T-helper 2 cell treated with Interferon-gamma antibody and Interleukin-4, amounts not matched to agents 5 μg/mL and 100 μg/mL, for 36 hours (primary cell): ENCODE results near the gene VSNL1.

Experiments
- DNase-seq: peaks from one replicate; pipeline ENCODE4 v3.0.0; 2021; ENCODE audit warnings: low spot score
- H3K27ac Mint-ChIP-seq: one replicate; pipeline ENCODE4 v1.8.0; 2021; ENCODE audit warnings: mild to moderate bottlenecking, mixed read lengths
- H3K27me3 Mint-ChIP-seq: one replicate; pipeline ENCODE4 v1.8.0; 2021; ENCODE audit warnings: low read depth, mixed read lengths
- H3K36me3 Mint-ChIP-seq: one replicate; pipeline ENCODE4 v1.8.0; 2021; ENCODE audit warnings: low read depth, mixed read lengths
- H3K4me1 Mint-ChIP-seq: one replicate; pipeline ENCODE4 v1.8.0; 2021; ENCODE audit warnings: low read depth, mixed read lengths
- H3K4me3 Mint-ChIP-seq: one replicate; pipeline ENCODE4 v1.8.0; 2022; ENCODE audit warnings: mild to moderate bottlenecking, moderate library complexity, mixed read lengths
- H3K9me3 Mint-ChIP-seq: one replicate; pipeline ENCODE4 v1.8.0; 2021; ENCODE audit warnings: mixed read lengths

VSNL1 gene

GRCh38 chr2:17644997-17645720 lies 104.7 kb downstream of the VSNL1 start:
- no peak overlapping the region for H3K27ac Mint-ChIP-seq

GRCh38 chr2:17646081-17646554 lies 105.6 kb downstream of the VSNL1 start:
- Mint-ChIP-seq H3K4me1 (no peaks in the 10 kb centered on the region), H3K4me3 (no peak overlapping the region), H3K27me3 (no peaks in the 10 kb centered on the region), H3K27ac (no peak overlapping the region), H3K36me3 (no peaks in the 10 kb centered on the region), H3K9me3 (no peaks in the 10 kb centered on the region)
- peak; percentile 30 for DNase-seq

More at GRCh38 chr2:17644997-17645720, 104.7 kb downstream of the VSNL1 start:
- Mint-ChIP-seq H3K9me3 (no peaks in the 10 kb centered on the region), H3K4me3 (no peak overlapping the region), H3K27me3 (peaks cover 3% of the 10 kb centered on the region), H3K36me3 (no peaks in the 10 kb centered on the region), H3K4me1 (no peaks in the 10 kb centered on the region)
- no peak for DNase-seq

DNA sequence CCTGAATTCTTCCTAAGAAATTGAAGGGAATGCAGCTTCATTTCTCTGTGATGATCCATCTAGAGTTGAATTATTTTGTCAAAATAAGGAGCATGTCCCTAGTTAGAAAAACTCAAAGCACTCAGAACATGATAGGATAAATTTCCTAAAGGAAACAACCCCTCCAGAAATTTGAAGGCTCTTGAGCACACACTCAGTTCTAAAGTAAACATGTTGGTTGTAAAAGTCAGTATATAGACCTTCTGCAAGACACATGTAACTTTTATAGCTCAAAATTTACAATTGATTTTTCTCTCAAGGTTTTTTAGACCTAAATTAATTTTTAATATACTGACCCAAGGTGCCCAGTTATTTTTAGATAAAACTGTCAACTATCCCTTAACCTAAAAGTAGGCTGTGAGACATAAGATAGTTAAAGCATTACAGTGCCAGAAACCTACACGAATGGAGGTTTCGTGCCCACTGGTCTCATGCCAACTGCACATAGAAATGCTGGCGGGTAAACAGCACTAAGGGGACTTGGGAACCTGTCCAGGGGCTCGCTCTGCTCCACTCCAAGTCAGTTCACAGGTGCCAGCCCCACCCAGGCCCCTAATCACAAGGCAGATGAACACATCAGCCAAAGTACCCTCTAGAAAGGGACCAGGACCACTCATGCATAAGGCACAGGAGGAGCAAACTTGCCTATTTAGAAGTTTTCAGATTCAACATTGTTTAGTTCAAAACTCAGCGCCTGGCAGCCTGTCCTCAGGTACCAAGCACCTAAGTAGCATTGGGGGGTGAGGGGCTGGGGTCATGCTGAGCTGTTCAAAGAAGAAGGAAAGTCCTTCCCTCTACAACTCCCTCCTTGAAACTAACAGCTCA lies 106.6 kb downstream of the VSNL1 start:
- DNase-seq, result no peak
- H3K27ac Mint-ChIP-seq, result no peak overlapping the region
- no peaks in the 10 kb centered on the region for H3K4me1 Mint-ChIP-seq
- no peaks in the 10 kb centered on the region for H3K9me3 Mint-ChIP-seq
- no peaks in the 10 kb centered on the region for H3K36me3 Mint-ChIP-seq
- H3K27me3 Mint-ChIP-seq, result no peaks in the 10 kb centered on the region
- H3K4me3 Mint-ChIP-seq, result no peak overlapping the region

DNA sequence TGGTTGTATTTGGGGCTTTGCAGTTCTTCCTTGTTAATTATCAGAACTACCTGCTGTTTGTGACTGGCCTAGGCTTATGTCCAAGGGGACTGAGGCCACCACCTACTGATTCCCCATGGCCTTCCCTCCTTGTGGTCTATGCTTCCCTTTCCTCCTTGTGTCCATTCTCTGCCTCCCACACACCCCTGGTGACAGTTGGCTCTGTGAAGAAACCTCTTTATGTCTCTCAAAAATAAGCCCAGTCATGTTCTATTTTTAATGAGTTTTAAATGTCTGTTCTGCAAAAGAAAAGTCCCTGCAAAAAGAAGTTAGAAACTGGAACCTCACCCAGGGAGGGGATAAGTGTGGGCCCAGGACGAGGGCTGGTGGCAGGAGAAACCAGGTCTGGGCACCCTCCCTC lies 108.1 kb downstream of the VSNL1 start:
- Mint-ChIP-seq H3K9me3 (no peaks in the 10 kb centered on the region), H3K27me3 (no peaks in the 10 kb centered on the region), H3K36me3 (no peaks in the 10 kb centered on the region), H3K4me3 (no peak overlapping the region), H3K4me1 (no peaks in the 10 kb centered on the region), H3K27ac (no peak overlapping the region)
- no peak for DNase-seq

GRCh38 chr2:17649026-17649425 lies 108.5 kb downstream of the VSNL1 start:
- DNase-seq, result no peak
- no peaks in the 10 kb centered on the region for H3K4me1 Mint-ChIP-seq
- H3K4me3 Mint-ChIP-seq, result no peak overlapping the region
- no peak overlapping the region for H3K27ac Mint-ChIP-seq
- H3K36me3 Mint-ChIP-seq, result no peaks in the 10 kb centered on the region
- H3K27me3 Mint-ChIP-seq, result no peaks in the 10 kb centered on the region
- H3K9me3 Mint-ChIP-seq, result no peaks in the 10 kb centered on the region

- Mint-ChIP-seq H3K4me3 (no peak overlapping the region), H3K27me3 (no peaks in the 10 kb centered on the region), H3K36me3 (no peaks in the 10 kb centered on the region), H3K4me1 (no peaks in the 10 kb centered on the region), H3K27ac (no peak overlapping the region), H3K9me3 (no peaks in the 10 kb centered on the region)
- no peak for DNase-seq
Measured at GRCh38 chr2:17652681-17653394, 112.3 kb downstream of the VSNL1 start.

DNA sequence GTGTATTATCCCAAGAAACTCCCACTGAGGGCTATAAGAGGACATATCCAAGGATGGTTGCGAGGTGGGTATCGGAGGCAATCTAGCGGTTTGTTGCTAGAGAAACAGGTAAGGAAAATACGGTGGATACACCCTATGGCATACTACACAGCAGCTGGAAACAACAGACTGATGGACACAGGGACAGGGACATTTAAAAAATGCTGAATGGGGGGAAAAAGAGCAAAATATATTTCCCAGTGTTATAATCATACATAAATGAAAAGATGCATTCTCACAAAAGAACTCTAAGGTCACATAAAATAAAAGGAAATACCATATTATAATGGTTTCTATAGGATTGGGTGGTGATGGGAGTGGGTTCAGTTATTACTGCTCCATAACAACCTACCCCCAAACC lies 117.3 kb downstream of the VSNL1 start:
- Mint-ChIP-seq H3K4me3 (no peak overlapping the region), H3K27ac (no peak overlapping the region), H3K9me3 (no peaks in the 10 kb centered on the region), H3K27me3 (no peaks in the 10 kb centered on the region), H3K36me3 (peaks cover 7% of the 10 kb centered on the region), H3K4me1 (peaks cover 13% of the 10 kb centered on the region)
- no peak for DNase-seq

- H3K27me3 Mint-ChIP-seq, result no peaks in the 10 kb centered on the region
- H3K36me3 Mint-ChIP-seq, result peaks cover 10% of the 10 kb centered on the region
- peaks cover 13% of the 10 kb centered on the region for H3K4me1 Mint-ChIP-seq
- DNase-seq, result peak; percentile 38
- H3K27ac Mint-ChIP-seq, result no peak overlapping the region
- H3K4me3 Mint-ChIP-seq, result no peak overlapping the region
- H3K9me3 Mint-ChIP-seq, result no peaks in the 10 kb centered on the region
Measured at GRCh38 chr2:17658251-17658843, 117.9 kb downstream of the VSNL1 start.

DNA sequence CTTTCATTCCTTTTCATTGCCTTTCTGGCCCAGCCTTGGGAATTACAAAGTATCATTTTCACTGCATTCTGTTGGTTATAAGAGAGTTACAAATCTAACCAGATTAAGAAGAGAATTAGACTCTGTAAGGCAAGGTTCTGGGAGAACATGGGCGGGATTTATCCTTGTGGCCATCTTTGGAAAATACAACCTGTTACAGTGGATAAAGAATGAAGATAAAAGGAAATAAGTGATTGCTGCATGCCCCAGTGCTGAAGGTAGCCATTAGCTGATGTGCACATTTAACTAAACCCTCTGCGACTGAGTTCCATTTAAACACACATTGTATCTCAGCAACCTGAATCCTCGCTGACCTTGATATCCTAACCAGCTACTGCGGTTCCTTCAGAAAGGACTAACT lies 119.7 kb downstream of the VSNL1 start:
- H3K4me3 Mint-ChIP-seq, result no peak overlapping the region
- H3K36me3 Mint-ChIP-seq, result peaks cover 13% of the 10 kb centered on the region
- H3K9me3 Mint-ChIP-seq, result no peaks in the 10 kb centered on the region
- H3K27me3 Mint-ChIP-seq, result no peaks in the 10 kb centered on the region
- H3K27ac Mint-ChIP-seq, result no peak overlapping the region
- DNase-seq, result no peak
- peaks cover 13% of the 10 kb centered on the region for H3K4me1 Mint-ChIP-seq

DNA sequence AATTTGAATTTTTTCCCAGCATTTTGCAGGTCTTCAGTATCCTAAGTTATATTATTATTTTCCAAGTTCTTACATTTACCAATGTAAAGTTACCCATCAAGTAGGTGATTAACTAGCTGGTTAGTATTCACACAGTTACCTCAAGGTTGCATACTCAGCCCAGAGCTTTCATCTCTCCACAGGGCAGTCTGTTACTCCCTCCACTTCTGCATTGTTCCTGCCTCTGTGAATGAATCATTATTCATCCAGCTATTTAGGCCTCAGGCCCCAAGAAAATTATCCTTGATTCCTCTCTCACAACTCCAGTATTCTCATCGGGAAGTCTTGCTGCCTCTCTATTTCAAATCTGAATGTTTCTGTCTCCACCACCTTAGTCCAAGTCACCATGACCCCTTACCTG lies 121.0 kb downstream of the VSNL1 start:
- no peak overlapping the region for H3K27ac Mint-ChIP-seq
- H3K4me1 Mint-ChIP-seq, result peaks cover 13% of the 10 kb centered on the region
- DNase-seq, result no peak
- no peaks in the 10 kb centered on the region for H3K27me3 Mint-ChIP-seq
- H3K9me3 Mint-ChIP-seq, result no peaks in the 10 kb centered on the region
- no peak overlapping the region for H3K4me3 Mint-ChIP-seq
- peaks cover 19% of the 10 kb centered on the region for H3K36me3 Mint-ChIP-seq

DNA sequence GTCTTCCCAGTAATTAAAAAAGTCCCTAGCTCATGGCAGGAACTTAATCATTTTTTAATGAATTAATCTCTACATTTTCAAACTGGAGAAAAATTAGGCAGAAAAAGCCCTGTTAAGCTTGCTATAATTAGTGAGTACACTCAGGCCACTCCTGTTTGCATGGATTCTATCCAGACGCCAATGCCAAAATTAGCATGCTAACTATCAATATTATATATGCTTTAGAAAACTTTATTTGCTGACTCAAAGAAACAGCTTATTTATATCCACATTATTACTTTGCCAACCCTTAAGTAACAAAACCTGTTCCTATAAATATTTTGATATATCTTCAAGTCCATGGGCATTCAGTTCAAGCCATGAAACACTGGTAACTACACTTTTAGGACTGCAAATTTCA lies 122.2 kb downstream of the VSNL1 start:
- no peaks in the 10 kb centered on the region for H3K9me3 Mint-ChIP-seq
- no peak overlapping the region for H3K4me3 Mint-ChIP-seq
- peaks cover 20% of the 10 kb centered on the region for H3K36me3 Mint-ChIP-seq
- no peaks in the 10 kb centered on the region for H3K27me3 Mint-ChIP-seq
- DNase-seq, result no peak
- peaks cover 13% of the 10 kb centered on the region for H3K4me1 Mint-ChIP-seq
- no peak overlapping the region for H3K27ac Mint-ChIP-seq

DNA sequence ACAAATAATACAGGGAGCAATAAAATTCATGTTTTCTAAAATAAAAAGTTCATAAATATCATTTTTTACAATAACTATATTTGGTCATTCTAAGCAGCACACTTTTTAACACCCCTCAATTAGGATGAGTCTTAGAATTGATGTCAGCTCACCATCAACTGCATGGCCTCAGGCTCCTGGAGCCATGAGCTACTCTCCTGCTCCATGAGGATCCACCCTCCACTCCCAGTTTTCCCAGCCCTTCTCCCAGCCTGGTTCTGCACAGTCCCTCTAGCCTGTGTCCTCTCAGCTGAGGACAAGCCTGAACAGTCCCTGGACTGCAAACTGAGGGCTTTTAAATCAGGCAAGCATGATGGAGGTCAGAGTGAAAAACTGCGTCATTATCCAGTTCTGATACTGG lies 124.0 kb downstream of the VSNL1 start:
- Mint-ChIP-seq H3K4me3 (no peak overlapping the region), H3K27me3 (no peaks in the 10 kb centered on the region), H3K9me3 (no peaks in the 10 kb centered on the region), H3K36me3 (peaks cover 31% of the 10 kb centered on the region), H3K27ac (no peak overlapping the region), H3K4me1 (no peaks in the 10 kb centered on the region)
- DNase-seq, result no peak

DNA sequence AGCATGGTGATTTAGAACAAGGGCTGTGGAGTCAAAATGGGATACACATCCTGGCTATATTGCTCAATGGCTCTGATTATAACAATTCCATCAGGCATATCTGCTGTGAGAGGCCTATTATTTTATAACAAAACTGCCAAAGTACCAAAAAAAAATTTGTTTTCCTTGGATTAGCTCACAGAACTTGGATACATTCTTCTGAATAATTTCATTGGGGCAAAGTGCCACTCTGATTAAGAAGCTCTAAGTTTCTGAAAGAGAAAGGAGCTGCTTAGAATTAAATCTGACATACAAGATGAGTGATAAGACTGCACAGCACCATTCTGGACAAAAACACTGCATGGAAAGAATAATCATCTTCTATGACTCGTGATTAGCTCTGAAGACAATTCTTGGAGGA lies 127.4 kb downstream of the VSNL1 start:
- H3K36me3 Mint-ChIP-seq, result peaks cover 33% of the 10 kb centered on the region
- H3K4me3 Mint-ChIP-seq, result no peak overlapping the region
- H3K27me3 Mint-ChIP-seq, result no peaks in the 10 kb centered on the region
- no peak for DNase-seq
- H3K9me3 Mint-ChIP-seq, result no peaks in the 10 kb centered on the region
- H3K27ac Mint-ChIP-seq, result no peak overlapping the region
- no peaks in the 10 kb centered on the region for H3K4me1 Mint-ChIP-seq
